Mesendoderm (in vitro differentiated cells): Measurements from ENCODE around the gene HIGD2A.
A peak's percentile ranks its signal among the peaks of the same experiment; 100 is the strongest.

Source experiments
- DNase-seq: peaks from one replicate; pipeline ENCODE4 v3.0.0; 2013
- H2AK5ac ChIP-seq: 2 replicates; pipeline ENCODE4 v1.6.1; 2013; ENCODE audit warnings: low read length, inconsistent platforms
- H2BK120ac ChIP-seq: 2 replicates; pipeline ENCODE4 v1.6.1; 2013; ENCODE audit warnings: low read depth, mild to moderate bottlenecking, low read length, moderate library complexity, mixed read lengths
- H2BK15ac ChIP-seq: replicated peaks from 2 replicates; pipeline ENCODE4 v1.6.1; 2013; ENCODE audit warnings: low read depth, mild to moderate bottlenecking, moderate library complexity
- H2BK5ac ChIP-seq: 2 replicates; pipeline ENCODE4 v1.6.1; 2013; ENCODE audit warnings: low read length, inconsistent platforms
- H3K18ac ChIP-seq: 2 replicates; pipeline ENCODE4 v1.6.1; 2013; ENCODE audit warnings: mild to moderate bottlenecking, low read length, mixed read lengths
- H3K23ac ChIP-seq: one replicate; pipeline ENCODE4 v1.6.1; 2013; ENCODE audit warnings: low read length
- H3K27ac ChIP-seq: 2 replicates; pipeline ENCODE4 v1.5.1; 2013; ENCODE audit warnings: low read depth, mild to moderate bottlenecking, inconsistent platforms, low read length, moderate library complexity
- H3K27me3 ChIP-seq: 2 replicates; pipeline ENCODE4 v1.6.1; 2013; ENCODE audit warnings: low read length, control low read depth, mild to moderate bottlenecking, inconsistent platforms; ENCODE audit not compliant: insufficient read depth, poor library complexity
- H3K36me3 ChIP-seq: 2 replicates; pipeline ENCODE4 v1.6.1; 2013; ENCODE audit warnings: low read length, inconsistent platforms; ENCODE audit not compliant: control insufficient read depth, insufficient read depth
- H3K4ac ChIP-seq: one replicate; pipeline ENCODE4 v1.6.1; 2013; ENCODE audit warnings: low read depth, mild to moderate bottlenecking, low read length, moderate library complexity
- H3K4me1 ChIP-seq: 2 replicates; pipeline ENCODE4 v1.6.1; 2013; ENCODE audit warnings: low read depth, low read length, inconsistent platforms; ENCODE audit not compliant: control insufficient read depth
- H3K4me2 ChIP-seq: 2 replicates; pipeline ENCODE4 v1.6.1; 2013; ENCODE audit warnings: low read length
- H3K4me3 ChIP-seq: 2 replicates; pipeline ENCODE4 v1.5.1; 2013; ENCODE audit warnings: mild to moderate bottlenecking, low read length
- H3K56ac ChIP-seq: one replicate; pipeline ENCODE4 v1.6.1; 2013; ENCODE audit warnings: low read length
- H3K79me1 ChIP-seq: 2 replicates; pipeline ENCODE4 v1.6.1; 2013; ENCODE audit warnings: low read length, inconsistent platforms
- H3K79me2 ChIP-seq: 2 replicates; pipeline ENCODE4 v1.6.1; 2013; ENCODE audit warnings: mild to moderate bottlenecking, low read length; ENCODE audit not compliant: control insufficient read depth, insufficient read depth
- H3K9ac ChIP-seq: 2 replicates; pipeline ENCODE4 v1.6.1; 2013; ENCODE audit warnings: low read length, inconsistent platforms
- H4K5ac ChIP-seq: one replicate; pipeline ENCODE4 v1.6.1; 2013; ENCODE audit warnings: low read length
- H4K8ac ChIP-seq: one replicate; pipeline ENCODE4 v1.6.1; 2013; ENCODE audit warnings: low read depth, mild to moderate bottlenecking, control low read depth, low read length, moderate library complexity
- WGBS: extraction: QIAGEN DNeasy Blood & Tissue Kit; methylation state at CpG from one replicate; pipeline ENCODE4 v1.1.7; 2013; ENCODE audit warnings: low lambda C conversion rate, missing lambda C conversion rate; ENCODE audit not compliant: insufficient coverage; ENCODE audit errors: extremely low coverage; 5-methylcytosine and 5-hydroxymethylcytosine counted together

Gene HIGD2A

DNA sequence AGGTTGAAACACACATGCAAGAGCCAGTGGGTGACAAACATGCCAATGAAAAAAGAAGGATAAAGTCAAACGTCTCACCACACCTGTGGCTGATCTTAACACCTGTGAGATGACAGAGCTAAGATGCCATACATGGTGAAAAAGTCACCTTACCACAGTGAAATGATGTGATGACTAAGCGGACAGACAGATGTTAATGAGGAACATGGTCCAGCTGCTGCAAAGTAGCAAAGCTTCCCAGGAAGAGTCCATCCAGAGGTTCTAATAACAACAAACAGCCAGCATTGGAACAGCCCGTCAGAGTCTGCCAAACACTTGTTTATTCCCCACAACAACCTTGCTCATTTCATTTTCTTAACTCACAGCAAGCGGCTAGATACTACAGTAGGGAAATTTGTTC, 28.9 kb upstream of the HIGD2A start:
- WGBS, result no CpG with 5 or more reads among the region's 4 CpGs
- H3K27ac ChIP-seq, result no peak overlapping the region
- no peaks in the 10 kb centered on the region for H3K27me3 ChIP-seq
- H2BK15ac ChIP-seq, result no peak overlapping the region
- no peak overlapping the region for H3K9ac ChIP-seq
- no peak overlapping the region for H4K5ac ChIP-seq
- H3K56ac ChIP-seq, result no peak overlapping the region
- no peak overlapping the region for H3K4me2 ChIP-seq
- no peak overlapping the region for H2BK5ac ChIP-seq
- no peak overlapping the region for H3K23ac ChIP-seq
- no peak overlapping the region for H4K8ac ChIP-seq
- no peak overlapping the region for H3K4ac ChIP-seq
- H3K79me2 ChIP-seq, result peaks cover 30% of the 10 kb centered on the region
- H2BK120ac ChIP-seq, result no peak overlapping the region
- no peak overlapping the region for H3K4me3 ChIP-seq
- no peak overlapping the region for H2AK5ac ChIP-seq
- H3K4me1 ChIP-seq, result no peaks in the 10 kb centered on the region
- H3K36me3 ChIP-seq, result peaks cover 6% of the 10 kb centered on the region
- DNase-seq, result no peak
- H3K18ac ChIP-seq, result no peak overlapping the region
- peaks cover 24% of the 10 kb centered on the region for H3K79me1 ChIP-seq

DNA sequence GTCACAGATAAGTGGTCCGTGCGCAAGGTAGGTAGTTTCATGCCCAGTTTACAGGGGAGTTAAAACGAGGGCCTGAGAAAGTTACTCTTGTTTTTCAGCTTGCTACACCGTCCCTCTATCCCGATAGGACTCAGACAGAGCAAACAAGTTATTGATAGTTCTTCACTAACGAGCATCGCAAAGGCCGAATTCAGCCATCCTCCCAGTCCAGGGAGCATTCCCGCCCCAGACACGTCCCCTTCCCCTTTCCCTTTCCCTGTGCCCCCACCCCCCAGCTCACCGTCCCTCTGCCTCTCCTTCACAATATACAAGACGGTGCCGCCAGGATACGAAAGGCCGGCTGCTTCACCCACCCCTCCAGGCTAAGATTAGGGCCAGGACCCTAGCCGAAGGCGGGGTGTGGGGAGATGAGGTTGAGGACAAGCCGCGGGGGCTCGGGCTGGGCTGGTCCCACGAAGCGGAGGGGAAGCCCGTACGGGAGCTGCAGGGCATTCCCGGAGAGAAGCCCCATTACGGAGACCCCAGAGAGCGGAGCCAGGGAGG, 27.6 kb upstream of the HIGD2A start:
- Histone ChIP-seq H3K79me1 (peaks cover 15% of the 10 kb centered on the region), H3K23ac (no peak overlapping the region), H3K79me2 (peaks cover 20% of the 10 kb centered on the region), H2BK120ac (no peak overlapping the region), H3K56ac (peak overlapping the region; percentile 98), H3K4me2 (peak overlapping the region; percentile 81), H4K5ac (no peak overlapping the region), H3K36me3 (peaks cover 3% of the 10 kb centered on the region), H4K8ac (no peak overlapping the region), H3K4ac (peak overlapping the region; percentile 60), H3K27ac (peak overlapping the region; percentile 17), H3K4me1 (no peaks in the 10 kb centered on the region), H3K18ac (peak overlapping the region; percentile 42), H3K4me3 (peak overlapping the region; percentile 99), H2BK15ac (no peak overlapping the region), H2AK5ac (no peak overlapping the region), H2BK5ac (peak overlapping the region; percentile 62), H3K27me3 (no peaks in the 10 kb centered on the region), H3K9ac (peak overlapping the region; percentile 98)
- peak; percentile 50 for DNase-seq
- no CpG with 5 or more reads among the region's 27 CpGs for WGBS

DNA sequence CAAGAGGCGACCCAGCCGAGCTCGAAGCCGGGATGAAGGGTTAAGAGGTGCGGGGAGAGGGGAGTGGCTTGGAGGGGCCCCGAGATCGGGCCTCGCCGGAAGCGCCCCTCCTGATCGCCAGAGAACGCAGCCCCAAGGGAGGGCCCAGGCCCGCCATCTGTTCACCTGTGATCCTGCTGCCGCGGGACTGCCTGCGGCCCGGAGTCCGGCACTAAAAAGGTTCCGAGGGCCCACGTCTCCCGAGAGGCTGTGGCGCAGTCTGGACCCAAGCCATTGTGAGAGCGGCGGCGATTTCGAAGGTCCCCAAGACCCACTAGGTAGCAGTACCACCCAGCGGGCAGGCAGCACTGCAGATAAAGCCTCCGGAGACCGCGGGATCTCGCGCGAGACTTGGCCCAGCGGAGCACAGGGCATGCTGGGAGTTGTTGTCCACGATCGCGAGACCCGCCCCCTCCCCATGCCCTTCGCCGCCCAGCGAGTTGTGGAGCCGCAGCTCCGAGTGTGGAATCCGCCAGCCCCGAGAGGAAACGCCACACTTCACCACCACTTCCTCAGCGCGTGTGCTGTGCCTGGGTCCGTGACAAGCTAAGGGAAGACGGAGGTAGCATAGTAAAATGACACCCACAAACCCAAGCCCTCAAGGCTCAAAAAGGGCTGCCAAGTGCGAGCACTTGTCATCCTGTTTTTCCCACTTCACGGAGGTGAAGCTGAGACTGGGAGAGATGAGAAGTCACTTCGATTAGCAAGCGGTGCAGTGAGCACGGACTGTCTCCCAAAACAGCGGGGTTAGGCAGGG, 26.9 kb upstream of the HIGD2A start, which contains the start of gene KIAA1191:
Gene KIAA1191, minus strand, starts transcription at position 328 of the 796 bp plus-strand sequence. CDS start 2,256 bp downstream, outside the sequence.
- Histone ChIP-seq H2BK15ac (no peak within 1 kb of the TSS), H3K4me1 (peaks cover 2% of the 10 kb centered on the region), H2BK5ac (peak within 1 kb of the TSS; percentile 62), H3K4me2 (peak within 1 kb of the TSS; percentile 81), H3K9ac (peak within 1 kb of the TSS; percentile 98), H3K27me3 (no peaks in the 10 kb centered on the region), H3K27ac (peak within 1 kb of the TSS; percentile 17), H3K36me3 (peaks cover 2% of the 10 kb centered on the region), H3K79me2 (peaks cover 15% of the 10 kb centered on the region), H2BK120ac (no peak within 1 kb of the TSS), H3K4me3 (peak within 1 kb of the TSS; percentile 99), H4K8ac (no peak within 1 kb of the TSS), H4K5ac (no peak within 1 kb of the TSS), H3K23ac (no peak within 1 kb of the TSS), H3K4ac (peak within 1 kb of the TSS; percentile 60), H2AK5ac (no peak within 1 kb of the TSS), H3K56ac (peak within 1 kb of the TSS; percentile 98), H3K79me1 (peaks cover 11% of the 10 kb centered on the region), H3K18ac (peak within 1 kb of the TSS; percentile 42)
- WGBS, result no CpG with 5 or more reads among the region's 56 CpGs
- peak; percentile 90 for DNase-seq

DNA sequence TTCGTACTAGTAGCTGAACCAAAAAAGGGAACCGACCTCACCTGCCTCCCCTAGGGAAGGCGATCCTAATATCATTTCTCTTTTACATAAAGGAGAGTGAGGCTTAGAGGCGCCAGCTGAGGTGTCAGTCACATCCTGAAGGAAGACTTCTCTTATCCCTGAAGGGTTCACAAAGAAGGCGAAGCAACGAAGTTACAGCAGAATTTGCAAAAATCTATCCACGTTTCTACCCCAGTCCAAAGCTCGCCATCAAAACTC, 26.4 kb upstream of the HIGD2A start:
- H2BK15ac ChIP-seq, result no peak overlapping the region
- H3K27ac ChIP-seq, result no peak overlapping the region
- H3K56ac ChIP-seq, result peak overlapping the region; percentile 57
- no peak for DNase-seq
- H3K79me2 ChIP-seq, result peaks cover 15% of the 10 kb centered on the region
- H3K23ac ChIP-seq, result no peak overlapping the region
- H3K36me3 ChIP-seq, result peaks cover 2% of the 10 kb centered on the region
- peak overlapping the region; percentile 35 for H3K4me2 ChIP-seq
- no peak overlapping the region for H2BK120ac ChIP-seq
- peaks cover 2% of the 10 kb centered on the region for H3K4me1 ChIP-seq
- H2BK5ac ChIP-seq, result no peak overlapping the region
- H2AK5ac ChIP-seq, result no peak overlapping the region
- H3K4ac ChIP-seq, result no peak overlapping the region
- WGBS, result no CpG with 5 or more reads among the region's 8 CpGs
- peaks cover 9% of the 10 kb centered on the region for H3K79me1 ChIP-seq
- no peak overlapping the region for H4K5ac ChIP-seq
- no peak overlapping the region for H3K18ac ChIP-seq
- no peaks in the 10 kb centered on the region for H3K27me3 ChIP-seq
- H4K8ac ChIP-seq, result no peak overlapping the region
- H3K4me3 ChIP-seq, result peak overlapping the region; percentile 8
- H3K9ac ChIP-seq, result peak overlapping the region; percentile 49

DNA sequence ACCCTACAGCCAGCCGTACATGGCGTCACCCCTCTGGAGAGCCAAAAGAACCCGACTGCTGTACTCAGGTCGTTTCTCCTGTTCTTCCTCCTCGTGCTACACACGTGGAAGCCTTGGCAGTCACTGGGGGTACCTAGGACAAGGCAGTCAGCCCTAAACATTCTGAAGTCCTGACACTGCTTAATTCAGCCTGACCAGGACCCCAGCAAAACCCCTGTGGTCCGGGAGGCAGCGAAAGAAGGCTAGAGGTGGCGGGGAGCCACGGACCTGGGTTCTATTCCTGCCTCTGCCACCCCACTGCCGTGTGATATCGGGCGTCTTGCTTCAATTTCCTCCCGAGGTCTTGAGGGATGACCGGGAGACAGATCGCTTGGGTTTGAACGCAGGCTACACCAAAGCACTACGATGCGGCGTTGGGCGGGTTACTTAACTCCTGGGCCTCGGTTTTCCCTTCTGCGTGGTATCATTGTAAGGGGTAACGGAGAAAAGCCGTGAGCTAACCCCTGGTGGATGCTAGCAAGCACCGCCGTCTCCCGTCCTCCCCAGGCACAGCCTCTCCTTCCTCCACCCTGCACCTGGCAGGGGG, 23.7 kb upstream of the HIGD2A start:
- no peaks in the 10 kb centered on the region for H3K27me3 ChIP-seq
- no peak overlapping the region for H4K5ac ChIP-seq
- peaks cover 7% of the 10 kb centered on the region for H3K79me2 ChIP-seq
- peak; percentile 27 for DNase-seq
- H2BK120ac ChIP-seq, result no peak overlapping the region
- H3K4me3 ChIP-seq, result peak overlapping the region; percentile 26
- H2BK15ac ChIP-seq, result no peak overlapping the region
- no peak overlapping the region for H3K27ac ChIP-seq
- peaks cover 2% of the 10 kb centered on the region for H3K4me1 ChIP-seq
- no peak overlapping the region for H2AK5ac ChIP-seq
- no peak overlapping the region for H3K4ac ChIP-seq
- peak overlapping the region; percentile 78 for H3K9ac ChIP-seq
- peaks cover 2% of the 10 kb centered on the region for H3K79me1 ChIP-seq
- peak overlapping the region; percentile 91 for H3K4me2 ChIP-seq
- WGBS, result no CpG with 5 or more reads among the region's 28 CpGs
- H3K18ac ChIP-seq, result no peak overlapping the region
- H3K36me3 ChIP-seq, result no peaks in the 10 kb centered on the region
- no peak overlapping the region for H4K8ac ChIP-seq
- H2BK5ac ChIP-seq, result no peak overlapping the region
- H3K23ac ChIP-seq, result no peak overlapping the region
- peak overlapping the region; percentile 89 for H3K56ac ChIP-seq
